OCI-LY1 (cell line): ENCODE results near the gene ZNF235.

Source experiments
- H2AFZ ChIP-seq: fragments of 200-600 bp; sonication (generic), shearing (Covaris generic); 2 replicates; pipeline ENCODE4 v1.6.0; 2014; ENCODE audit warnings: antibody characterized with exemption, mild to moderate bottlenecking, low read length
- H3F3A ChIP-seq: fragments of 200-600 bp; sonication (generic), shearing (Covaris generic); 2 replicates; pipeline ENCODE4 v1.6.0; 2014; ENCODE audit warnings: mild to moderate bottlenecking, antibody characterized with exemption, low read length, moderate library complexity; ENCODE audit not compliant: insufficient read depth
- H3K27ac ChIP-seq: fragments of 200-600 bp; sonication (generic); 2 replicates; pipeline ENCODE4 v1.5.1; 2014; ENCODE audit warnings: low read length, mixed run types, mild to moderate bottlenecking, low read depth; ENCODE audit not compliant: poor library complexity, severe bottlenecking
- H3K27me3 ChIP-seq: fragments of 200-600 bp; sonication (generic); 2 replicates; pipeline ENCODE4 v1.6.0; 2014; ENCODE audit warnings: antibody characterized with exemption, mild to moderate bottlenecking, low read length, moderate library complexity; ENCODE audit not compliant: insufficient read depth
- H3K36me3 ChIP-seq: fragments of 200-600 bp; sonication (generic); 2 replicates; pipeline ENCODE4 v1.6.1; 2014; ENCODE audit warnings: mild to moderate bottlenecking, antibody characterized with exemption, low read length, moderate library complexity, mixed read lengths; ENCODE audit not compliant: insufficient read depth
- H3K4me1 ChIP-seq: fragments of 200-600 bp; sonication (generic); 2 replicates; pipeline ENCODE4 v1.5.1; 2014; ENCODE audit warnings: mild to moderate bottlenecking, low read length, moderate library complexity; ENCODE audit not compliant: insufficient read depth, severe bottlenecking
- H3K4me2 ChIP-seq: fragments of 200-600 bp; sonication (generic), shearing (Covaris generic); 2 replicates; pipeline ENCODE4 v1.6.1; 2014; ENCODE audit warnings: low read length
- H3K4me3 ChIP-seq: fragments of 200-600 bp; sonication (generic); 2 replicates; pipeline ENCODE4 v1.5.1; 2014; ENCODE audit warnings: low read length, low read depth, mild to moderate bottlenecking, mixed read lengths; ENCODE audit not compliant: poor library complexity, severe bottlenecking
- H3K79me2 ChIP-seq: fragments of 200-600 bp; shearing (Covaris generic); 2 replicates; pipeline ENCODE4 v1.6.1; 2016; ENCODE audit warnings: mixed run types, low read length, mixed read lengths; ENCODE audit not compliant: insufficient read depth
- H3K9ac ChIP-seq: fragments of 200-600 bp; sonication (generic), shearing (Covaris generic); 2 replicates; pipeline ENCODE4 v1.6.1; 2014; ENCODE audit warnings: mild to moderate bottlenecking, low read length, mixed read lengths
- H3K9me2 ChIP-seq: fragments of 200-600 bp; sonication (generic), shearing (Covaris generic); 2 replicates; pipeline ENCODE4 v1.6.1; 2014; ENCODE audit warnings: low read depth, mild to moderate bottlenecking, low read length, mixed read lengths
- H3K9me3 ChIP-seq: fragments of 200-600 bp; shearing (Covaris generic); 2 replicates; pipeline ENCODE4 v1.6.1; 2014; ENCODE audit warnings: low read length, mixed read lengths
- H4K20me1 ChIP-seq: fragments of 200-600 bp; sonication (generic), shearing (Covaris generic); 2 replicates; pipeline ENCODE4 v1.6.0; 2016; ENCODE audit warnings: mild to moderate bottlenecking, low read length; ENCODE audit not compliant: insufficient read depth
- CTCF ChIP-seq: fragments of 200-600 bp; sonication (generic), shearing (Covaris generic); IDR thresholded peaks from 2 replicates; pipeline ENCODE4 v1.5.1; 2017; ENCODE audit warnings: mild to moderate bottlenecking, antibody characterized with exemption, low read length, moderate library complexity, mixed read lengths
- EZH2 ChIP-seq: fragments of 200-600 bp; sonication (generic), shearing (Covaris generic); IDR thresholded peaks from 2 replicates; pipeline ENCODE4 v1.8.0; 2017; ENCODE audit warnings: borderline replicate concordance, mixed run types, mild to moderate bottlenecking, antibody characterized with exemption, low read length, moderate library complexity, mixed read lengths

ZNF235 gene

GRCh38 chr19:44280916-44281315 lies 23.9 kb downstream of the ZNF235 start:
- Histone ChIP-seq H3K79me2 (no peaks in the 10 kb centered on the region), H3K9me3 (peaks cover 3% of the 10 kb centered on the region; the same call in 1 of the 2 replicates), H3K4me3 (no peak overlapping the region), H3K4me1 (no peaks in the 10 kb centered on the region), H3K36me3 (no peaks in the 10 kb centered on the region), H4K20me1 (no peaks in the 10 kb centered on the region), H3K27me3 (no peaks in the 10 kb centered on the region), H3K9me2 (no peaks in the 10 kb centered on the region), H3F3A (no peaks in the 10 kb centered on the region), H3K27ac (no peak overlapping the region), H3K4me2 (no peak overlapping the region), H2AFZ (no peak overlapping the region), H3K9ac (no peak overlapping the region)
- TF ChIP-seq EZH2: no peak
- no peak for TF ChIP-seq CTCF

GRCh38 chr19:44278181-44278690 lies 26.6 kb downstream of the ZNF235 start:
- Histone ChIP-seq H3K27me3 (no peaks in the 10 kb centered on the region), H3K4me1 (no peaks in the 10 kb centered on the region), H3K9ac (no peak overlapping the region), H3K36me3 (no peaks in the 10 kb centered on the region), H3K27ac (no peak overlapping the region), H3F3A (no peaks in the 10 kb centered on the region), H2AFZ (no peak overlapping the region), H3K4me2 (no peak overlapping the region), H3K4me3 (no peak overlapping the region), H3K9me3 (peaks cover 3% of the 10 kb centered on the region; the same call in 1 of the 2 replicates), H4K20me1 (no peaks in the 10 kb centered on the region), H3K79me2 (no peaks in the 10 kb centered on the region), H3K9me2 (no peaks in the 10 kb centered on the region)
- TF ChIP-seq EZH2: no peak
- no peak for TF ChIP-seq CTCF

GRCh38 chr19:44277331-44277730 lies 27.5 kb downstream of the ZNF235 start:
- Histone ChIP-seq H3K4me3 (no peak overlapping the region), H2AFZ (no peak overlapping the region), H3F3A (no peaks in the 10 kb centered on the region), H3K9me3 (peaks cover 3% of the 10 kb centered on the region; the same call in 1 of the 2 replicates), H3K9ac (no peak overlapping the region), H3K9me2 (no peaks in the 10 kb centered on the region), H4K20me1 (no peaks in the 10 kb centered on the region), H3K27ac (no peak overlapping the region), H3K79me2 (no peaks in the 10 kb centered on the region), H3K36me3 (no peaks in the 10 kb centered on the region), H3K27me3 (no peaks in the 10 kb centered on the region), H3K4me2 (no peak overlapping the region), H3K4me1 (no peaks in the 10 kb centered on the region)
- TF ChIP-seq EZH2: no peak
- no peak for TF ChIP-seq CTCF
